Ascending aorta (tissue), 2 donors: ENCODE data around the gene STMN1. TPM values are rescaled to one million over a fixed set of nuclear protein-coding genes. Genes with fewer than 3 reads are reported as not detected.
A peak's percentile ranks its signal among the peaks of the same experiment; 100 is the strongest.

ENCODE experiments used
- DNase-seq, 2 donors: peaks; one replicate each; pipeline ENCODE4 v3.0.0-alpha.2; 2019; ENCODE audit warnings: low spot score in 2 of 2
- H3K27ac ChIP-seq, 2 donors: fragments of 200-600 bp; sonication (generic); one replicate each; pipeline ENCODE4 v1.5.1; 2016 to 2017; ENCODE audit warnings: mild to moderate bottlenecking in 1 of 2
- H3K27me3 ChIP-seq: fragments of 200-600 bp; sonication (generic); one replicate; pipeline ENCODE4 v1.5.1; 2017
- H3K36me3 ChIP-seq, 2 donors: fragments of 200-600 bp; sonication (generic); one replicate each; pipeline ENCODE4 v1.5.1; 2016
- H3K4me1 ChIP-seq, 2 donors: fragments of 200-600 bp; sonication (generic); one replicate each; pipeline ENCODE4 v1.5.1; 2016 to 2017; ENCODE audit warnings: mild to moderate bottlenecking in 1 of 2
- H3K4me3 ChIP-seq, 2 donors: fragments of 200-600 bp; sonication (generic); one replicate each; pipeline ENCODE4 v1.5.1; 2016 to 2017; ENCODE audit warnings: mild to moderate bottlenecking in 1 of 2
- H3K9me3 ChIP-seq, 2 donors: fragments of 200-600 bp; sonication (generic); one replicate each; pipeline ENCODE4 v1.5.1; 2016
- CTCF ChIP-seq, 3 experiments: fragments of 200-600 bp in 2 of 3; fragments of 450-650 bp in 1 of 3; sonication (generic) in 2 of 3; IDR thresholded peaks; one replicate each; pipeline ENCODE4 v1.5.1; 2016 to 2019; ENCODE audit warnings: antibody characterized with exemption in 3 of 3, mild to moderate bottlenecking in 1 of 3, moderate library complexity in 1 of 3
- intact Hi-C: fragments of 100-400 bp; cut with DNase I; formaldehyde crosslinking; loops from one replicate; pipeline ENCODE4 v1.15.1; 2023
- total RNA-seq: library from RNA; depleted of rRNA; stranded (reverse); fragments of >200 nt; gene quantifications from one replicate; pipeline ENCODE4 v1.1.0, GENCODE V29; 2016

Gene STMN1
- total RNA-seq, 1 donor from 2014 or later = 16.8 TPM

- H3K4me3 ChIP-seq = no peak overlapping the region
- intact Hi-C loops = no loop called here
- no peaks in the 10 kb centered on the region for H3K36me3 ChIP-seq
- DNase-seq = no peak
- H3K4me1 ChIP-seq = peaks cover 7 to 9% of the 10 kb centered on the region in 2 donors
- TF ChIP-seq CTCF (IDR thresholded peaks at IDR 0.05) = no peak
- H3K27ac ChIP-seq = no peak overlapping the region
- H3K9me3 ChIP-seq = no peaks in the 10 kb centered on the region
- no peaks in the 10 kb centered on the region for H3K27me3 ChIP-seq
These were observed 27.5 kb downstream of the STMN1 start for GRCh38 chr1:25878690-25879089.

- no peaks in the 10 kb centered on the region for H3K9me3 ChIP-seq
- H3K27me3 ChIP-seq = no peaks in the 10 kb centered on the region
- no peak overlapping the region for H3K27ac ChIP-seq
- intact Hi-C loops = no loop called here
- no peak overlapping the region for H3K4me3 ChIP-seq
- no peak for DNase-seq
- no peaks in the 10 kb centered on the region for H3K36me3 ChIP-seq
- H3K4me1 ChIP-seq = peaks cover 7 to 16% of the 10 kb centered on the region in 2 donors
- no peak for TF ChIP-seq CTCF (IDR thresholded peaks at IDR 0.05)
These were observed 29.1 kb downstream of the STMN1 start for GRCh38 chr1:25877155-25877554.

- TF ChIP-seq CTCF (IDR thresholded peaks at IDR 0.05) = no peak
- Histone ChIP-seq H3K27ac (peak overlapping the region in 1 of 2 donors; percentile 71), H3K9me3 (no peaks in the 10 kb centered on the region), H3K36me3 (no peaks in the 10 kb centered on the region), H3K4me3 (no peak overlapping the region), H3K27me3 (no peaks in the 10 kb centered on the region), H3K4me1 (peaks cover 7 to 16% of the 10 kb centered on the region in 2 donors)
- intact Hi-C loops = no loop called here
- no peak for DNase-seq
These were observed 29.5 kb downstream of the STMN1 start for GRCh38 chr1:25876693-25877077.

- intact Hi-C loops = no loop called here
- Histone ChIP-seq H3K9me3 (no peaks in the 10 kb centered on the region), H3K4me3 (peak overlapping the region; percentile 72 to 80), H3K36me3 (no peaks in the 10 kb centered on the region), H3K27me3 (no peaks in the 10 kb centered on the region), H3K4me1 (peaks cover 7 to 16% of the 10 kb centered on the region in 2 donors), H3K27ac (peak overlapping the region; percentile 71 to 79)
- no peak for TF ChIP-seq CTCF (IDR thresholded peaks at IDR 0.05)
- peak in 1 of 2 donors; percentile 73 for DNase-seq
These were observed 30.1 kb downstream of the STMN1 start for GRCh38 chr1:25875856-25876692.

- no peaks in the 10 kb centered on the region for H3K27me3 ChIP-seq
- no peak for TF ChIP-seq CTCF (IDR thresholded peaks at IDR 0.05)
- peak within 1 kb of the TSS; percentile 72 to 80 for H3K4me3 ChIP-seq
- DNase-seq = peak; percentile 33 to 85
- H3K36me3 ChIP-seq = no peaks in the 10 kb centered on the region
- H3K4me1 ChIP-seq = peaks cover 7 to 16% of the 10 kb centered on the region in 2 donors
- intact Hi-C loops = no loop called here
- peak within 1 kb of the TSS; percentile 71 to 79 for H3K27ac ChIP-seq
- H3K9me3 ChIP-seq = no peaks in the 10 kb centered on the region
These were observed 30.9 kb downstream of the STMN1 start, which contains the start of gene PAQR7 for GRCh38 chr1:25875154-25875855. TSS of gene PAQR7 (minus strand) at chr1:25875708. CDS start at chr1:25863839, 11,869 bp downstream.
